Measurements from ENCODE around the gene TIMP2.
"Not testable (repeated sequence)": the region's sequence is repeated elsewhere in the genome, so short reads cannot be mapped to it uniquely, and the experiment has no call there.

The TIMP2 gene

DNA sequence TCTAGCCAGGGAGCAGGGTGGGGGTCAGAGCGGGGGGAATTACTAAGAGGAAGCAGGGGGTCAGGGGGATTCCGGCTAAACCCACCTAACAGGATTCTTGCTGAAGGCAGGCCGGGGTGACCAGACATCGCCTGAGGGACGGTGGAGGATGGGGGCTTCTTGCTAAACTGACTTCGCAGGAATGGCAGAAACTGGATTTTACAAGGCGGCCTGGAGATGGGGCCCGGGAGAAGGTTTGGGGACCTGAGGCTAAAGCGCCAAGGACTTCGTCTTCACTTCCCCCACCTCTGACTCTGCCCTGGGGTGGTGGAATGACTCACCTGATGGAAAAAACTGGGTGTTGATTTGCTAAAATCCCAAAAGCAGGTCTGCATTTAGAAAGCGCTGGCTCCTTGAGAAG is 31.1 kb upstream of the TIMP2 start:
- no peak for DNase-seq (ENCODE audit: low read depth in 2 of 2)

DNA sequence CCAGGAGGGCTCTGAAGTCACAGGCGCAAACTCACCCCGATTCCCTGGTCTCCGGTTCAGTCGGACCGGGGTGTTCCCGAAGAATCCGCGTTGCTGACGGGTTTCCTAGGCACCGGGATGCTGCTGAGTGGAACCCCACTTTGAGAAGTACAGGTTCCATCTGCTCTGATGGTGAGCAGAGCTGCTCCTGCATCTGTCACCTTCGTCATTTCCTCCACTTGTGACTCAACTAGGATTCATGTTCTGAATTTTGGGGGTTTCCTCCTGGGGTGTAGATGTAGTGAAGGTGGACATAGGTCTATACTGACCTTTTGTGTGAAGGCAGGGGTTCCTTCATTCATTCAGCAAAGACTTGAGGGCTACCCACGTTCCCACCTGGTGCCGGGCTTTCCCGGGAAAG is 29.5 kb upstream of the TIMP2 start:
- DNase-seq (ENCODE audit: low read depth in 2 of 2), result no peak

DNA sequence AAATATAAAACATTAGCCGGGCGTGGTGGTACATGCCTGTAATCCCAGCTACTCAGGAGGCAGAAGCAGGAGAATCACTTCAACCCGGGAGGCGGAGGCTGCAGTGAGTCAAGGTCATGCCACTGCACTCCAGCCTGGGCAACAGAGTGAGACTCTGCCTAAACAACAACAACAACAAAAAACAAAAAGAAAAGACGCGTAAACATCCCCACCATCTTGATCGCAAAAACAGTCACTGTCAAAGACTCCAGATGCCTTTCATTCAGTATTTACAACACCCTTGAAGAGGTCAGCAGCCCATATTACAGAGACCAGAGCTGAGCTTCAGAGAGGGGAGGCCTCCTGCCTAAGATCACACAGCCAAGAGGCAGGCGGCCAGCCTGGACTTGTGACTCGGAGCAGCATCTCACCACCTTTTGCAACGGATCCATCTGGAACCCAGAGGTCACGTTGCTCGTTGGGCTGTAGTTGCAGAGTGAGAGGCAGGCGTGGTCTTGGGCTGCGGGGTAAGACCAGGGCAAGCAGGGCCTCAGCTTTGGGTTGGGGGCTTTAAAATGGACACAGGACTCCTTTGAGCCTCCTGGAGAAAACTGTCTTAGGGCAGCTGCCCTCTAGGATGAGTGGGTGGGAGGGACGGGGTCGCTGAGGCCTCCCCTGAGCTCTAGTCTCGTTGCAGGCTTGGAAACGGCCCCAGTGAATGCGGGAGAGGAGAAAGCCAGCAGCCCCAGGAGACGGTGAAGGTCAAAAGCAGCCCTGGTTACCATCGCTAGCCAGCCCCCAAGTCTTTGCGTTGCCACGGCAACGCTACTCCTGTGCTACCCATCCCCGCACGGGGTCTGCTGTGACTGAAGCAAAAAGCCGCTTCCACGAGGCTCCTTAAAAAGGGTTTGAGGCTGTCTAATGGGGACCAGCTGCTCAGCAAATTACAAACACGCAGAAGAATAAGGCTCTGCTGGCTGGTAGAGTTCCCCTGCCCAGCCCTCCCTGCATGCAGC is 28.5 kb upstream of the TIMP2 start:
- DNase-seq (ENCODE audit: low read depth in 2 of 2), result no peak

DNA sequence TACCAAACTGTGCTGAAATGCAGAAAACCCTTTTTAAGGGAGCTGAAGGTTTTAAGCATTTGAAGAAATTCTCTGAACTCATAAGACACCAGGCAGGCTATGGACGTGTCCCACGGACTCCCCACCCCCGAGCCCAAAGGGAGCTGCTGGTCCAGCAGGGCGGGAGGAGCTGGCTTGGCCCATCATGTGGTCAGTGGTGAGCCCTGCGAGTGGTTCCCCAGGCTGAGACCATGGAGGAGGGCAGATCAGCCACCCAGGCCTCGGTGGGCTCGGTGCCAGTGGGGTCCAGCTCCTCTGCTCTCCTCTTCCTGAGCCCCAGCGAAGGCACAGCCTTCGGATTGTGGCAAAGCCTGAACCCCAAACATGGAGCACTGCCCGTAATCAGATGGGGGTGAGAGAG is 27.5 kb upstream of the TIMP2 start:
- DNase-seq (ENCODE audit: low read depth in 2 of 2), result no peak

DNA sequence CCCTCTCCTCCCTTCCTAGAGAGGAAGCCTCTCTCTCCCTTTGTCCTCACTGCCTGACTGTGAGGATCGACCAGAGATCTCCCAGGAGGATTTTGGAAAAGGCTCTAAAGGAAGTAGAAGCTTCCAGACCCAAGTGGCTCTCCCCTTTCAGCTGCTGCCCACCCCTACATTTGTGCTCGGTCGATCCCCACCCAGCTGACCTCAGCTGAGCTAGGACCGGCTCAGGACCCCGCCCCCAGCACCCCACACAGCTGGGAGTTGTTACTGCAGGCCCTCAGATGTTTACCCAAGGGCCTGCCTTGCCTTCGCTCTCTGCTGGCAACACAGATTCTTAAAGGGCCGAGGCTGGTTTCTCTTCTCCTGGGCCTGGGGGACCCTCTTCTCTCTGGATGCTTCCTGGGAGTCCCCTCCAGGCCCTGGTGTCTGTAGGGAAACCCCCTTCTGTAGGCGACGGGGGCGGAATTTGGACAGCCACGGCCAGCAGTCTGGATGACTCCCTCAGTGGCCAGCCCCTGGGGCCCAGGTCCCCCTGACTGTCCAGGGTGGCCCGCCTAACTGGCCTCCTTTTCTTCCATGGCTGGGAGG is 26.9 kb upstream of the TIMP2 start:
- DNase-seq (ENCODE audit: low read depth in 2 of 2), result no peak

DNA sequence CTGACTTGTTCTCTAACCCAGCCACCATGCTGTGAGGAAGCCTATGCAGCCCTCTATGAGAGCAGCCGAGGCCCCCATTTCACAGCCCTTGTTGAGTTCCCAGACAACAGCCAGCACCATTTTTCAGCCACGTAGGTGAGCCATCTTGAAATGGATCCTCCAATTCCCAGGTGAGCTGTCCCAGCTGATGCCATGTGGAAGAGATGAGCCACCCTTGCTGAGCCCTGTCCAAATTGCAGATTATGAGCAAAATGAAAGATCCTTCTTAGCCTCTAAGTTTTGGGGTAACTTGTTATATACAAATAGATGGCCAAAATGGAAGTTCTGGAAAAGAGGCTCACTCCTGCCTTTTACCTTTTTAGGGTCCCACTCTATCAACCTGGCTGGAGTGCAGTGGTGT is 25.7 kb upstream of the TIMP2 start:
- no peak for DNase-seq (ENCODE audit: low read depth in 2 of 2)

DNA sequence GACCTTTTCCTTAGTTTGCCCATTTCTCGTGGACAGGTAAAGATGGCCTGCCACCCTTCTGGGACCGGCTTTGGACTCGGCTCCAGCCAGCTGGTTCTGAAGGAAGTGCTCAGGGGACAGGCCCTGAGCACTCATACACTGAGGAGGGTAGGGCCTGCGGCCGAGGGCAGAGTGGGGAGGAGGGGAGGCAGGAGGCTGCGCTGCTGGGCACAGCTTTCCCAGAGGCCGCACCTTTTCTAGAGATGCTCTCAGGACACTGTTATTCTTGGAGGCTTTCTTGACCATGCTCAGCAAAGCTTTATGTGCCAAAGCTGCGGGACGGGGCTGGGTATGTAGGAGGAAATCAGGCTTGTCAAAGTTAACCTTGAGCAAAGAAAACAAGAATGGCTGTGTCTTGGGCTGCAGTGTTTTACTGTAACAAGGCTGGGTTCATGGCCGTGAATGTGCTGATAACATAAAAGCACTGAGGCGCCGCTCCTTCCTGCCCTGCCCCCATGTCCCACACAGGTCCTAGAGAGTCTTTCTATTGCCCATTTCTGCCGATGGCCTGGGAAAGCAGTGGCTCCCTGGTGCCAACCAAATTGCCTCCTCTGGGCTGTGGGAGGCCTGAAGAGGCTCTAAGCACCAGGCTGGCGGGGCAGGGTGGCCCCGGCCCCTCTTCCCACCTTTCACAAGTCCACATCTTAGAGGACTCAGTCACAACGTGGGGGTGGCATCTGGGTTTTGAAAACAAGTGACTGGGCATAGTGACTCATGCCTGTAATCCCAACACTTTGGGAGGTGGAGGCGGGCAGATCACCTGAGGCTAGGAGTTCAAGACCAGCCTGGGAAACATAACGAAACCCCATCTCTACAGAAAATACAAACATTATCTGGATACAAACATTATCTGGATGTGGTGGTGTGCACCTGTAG is 22.3 kb upstream of the TIMP2 start:
- DNase-seq (ENCODE audit: low read depth in 2 of 2), result no peak

DNA sequence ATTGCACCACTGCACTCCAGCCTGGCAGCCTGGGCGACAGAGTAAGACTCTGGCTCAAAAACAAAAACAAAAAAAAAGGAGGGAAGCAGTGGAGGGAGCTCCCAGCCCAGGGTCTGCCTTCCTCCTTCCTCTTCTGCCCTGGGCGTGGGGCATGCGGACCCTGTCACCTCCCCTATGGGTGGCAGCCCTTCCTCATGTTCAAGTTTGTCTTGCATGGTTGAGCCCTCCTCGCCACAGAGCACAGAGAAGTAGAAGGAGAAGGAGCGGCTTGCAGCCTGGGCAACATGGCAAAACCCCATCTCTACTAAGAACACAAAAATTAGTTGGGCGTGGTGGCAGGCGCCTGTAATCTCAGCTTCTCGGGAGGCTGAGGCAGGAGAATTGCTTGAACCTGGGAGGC is 21.4 kb upstream of the TIMP2 start:
- DNase-seq (ENCODE audit: low read depth in 2 of 2), result no peak

DNA sequence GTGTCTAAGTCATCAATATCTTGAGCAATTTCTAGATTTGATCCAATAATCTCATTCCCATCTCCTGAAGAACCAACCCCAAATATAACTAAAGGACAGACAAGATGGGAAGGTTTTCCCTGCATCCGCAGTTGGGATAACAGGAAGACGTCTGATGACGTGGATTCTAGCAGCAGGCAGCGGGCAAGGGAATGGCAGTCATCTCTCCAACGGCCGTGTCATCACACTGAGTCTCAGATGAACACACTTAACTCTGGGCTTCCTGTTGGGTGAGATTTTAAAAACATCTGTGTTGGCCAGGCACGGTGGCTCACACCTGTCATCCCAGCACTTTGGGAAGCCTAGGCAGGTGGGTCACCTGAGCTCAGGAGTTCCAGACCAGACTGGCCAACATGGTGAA is 20.9 kb upstream of the TIMP2 start:
- DNase-seq (ENCODE audit: low read depth in 2 of 2), result no peak

DNA sequence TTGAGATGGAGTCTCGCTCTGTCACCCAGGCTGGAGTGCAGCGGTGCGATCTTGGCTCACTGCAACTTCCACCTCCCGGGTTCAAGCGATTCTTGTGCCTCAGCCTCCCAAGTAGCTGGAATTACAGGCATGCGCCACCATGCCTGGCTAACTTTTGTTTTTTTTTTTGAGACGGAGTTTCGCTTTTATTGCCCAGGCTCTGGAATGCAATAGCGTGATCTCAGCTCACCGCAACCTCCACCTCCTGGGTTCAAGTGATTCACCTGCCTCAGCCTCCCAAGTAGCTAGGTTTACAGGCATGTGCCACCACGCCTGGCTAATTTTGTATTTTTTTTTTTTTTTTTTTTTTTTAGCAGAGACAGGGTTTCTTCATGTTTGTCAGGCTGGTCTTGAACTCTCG is 20.3 kb upstream of the TIMP2 start:
- not testable (repeated sequence) for DNase-seq (ENCODE audit: low read depth in 2 of 2)

DNA sequence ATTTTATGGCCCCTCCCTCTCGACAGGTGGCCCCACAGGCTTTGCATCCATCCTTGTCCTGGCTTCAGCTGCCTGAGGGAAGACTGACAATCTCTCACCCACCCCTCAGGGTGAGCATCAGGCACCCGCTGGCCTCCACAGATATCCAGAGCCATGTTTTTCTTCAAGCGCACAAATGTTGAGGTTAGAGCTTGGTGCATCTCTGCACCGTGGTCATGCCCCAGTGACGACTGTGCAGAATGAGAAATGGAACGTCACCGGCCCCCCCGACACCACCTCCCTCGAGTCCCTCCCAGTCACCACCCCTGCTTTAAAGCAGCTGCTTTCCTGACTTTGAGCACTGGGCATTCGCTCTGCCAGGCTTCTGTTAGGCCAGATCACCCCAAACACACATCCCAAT is 19.8 kb upstream of the TIMP2 start:
- DNase-seq (ENCODE audit: low read depth in 2 of 2), result no peak

DNA sequence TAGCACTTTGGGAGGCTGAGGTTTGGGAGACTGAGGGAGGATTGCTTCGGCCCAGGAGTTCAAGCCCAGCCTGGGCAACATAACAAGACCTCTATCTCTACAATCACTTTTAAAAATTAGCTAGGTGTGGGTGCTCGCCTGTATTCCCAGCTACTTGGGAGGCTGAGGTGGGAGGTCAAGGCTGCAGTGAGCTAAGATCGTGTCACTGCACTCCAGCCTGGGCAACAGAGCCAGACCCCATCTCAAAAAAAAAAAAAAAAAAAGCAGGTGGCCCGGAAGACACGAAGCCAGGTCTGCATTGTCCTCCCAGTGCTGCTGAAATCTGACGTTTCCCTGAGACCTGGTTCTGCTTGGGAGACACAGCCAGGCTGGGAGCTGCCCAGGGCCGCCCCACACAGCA is 18.8 kb upstream of the TIMP2 start:
- DNase-seq (ENCODE audit: low read depth in 2 of 2), result no peak

DNA sequence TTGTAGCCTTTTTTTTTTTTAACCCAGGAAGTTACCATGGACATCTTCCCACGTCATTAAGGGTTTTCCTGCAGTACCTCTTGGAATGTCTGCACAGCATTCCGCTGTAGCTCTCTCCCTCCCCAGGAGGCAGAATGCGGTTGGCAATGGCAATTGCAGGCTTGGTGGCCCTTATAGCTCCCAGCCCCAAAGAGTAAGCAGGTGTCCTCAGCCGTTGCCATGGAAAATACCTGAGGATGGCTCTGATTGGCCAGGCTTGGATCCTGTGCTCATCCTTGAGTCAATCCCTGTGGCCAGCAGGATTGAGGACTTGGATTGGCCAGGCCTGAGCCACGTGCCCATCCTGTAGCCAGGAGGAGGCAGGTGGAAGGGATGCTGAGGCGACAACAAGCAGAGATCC is 15.5 kb upstream of the TIMP2 start:
- DNase-seq (ENCODE audit: low read depth in 2 of 2), result no peak

DNA sequence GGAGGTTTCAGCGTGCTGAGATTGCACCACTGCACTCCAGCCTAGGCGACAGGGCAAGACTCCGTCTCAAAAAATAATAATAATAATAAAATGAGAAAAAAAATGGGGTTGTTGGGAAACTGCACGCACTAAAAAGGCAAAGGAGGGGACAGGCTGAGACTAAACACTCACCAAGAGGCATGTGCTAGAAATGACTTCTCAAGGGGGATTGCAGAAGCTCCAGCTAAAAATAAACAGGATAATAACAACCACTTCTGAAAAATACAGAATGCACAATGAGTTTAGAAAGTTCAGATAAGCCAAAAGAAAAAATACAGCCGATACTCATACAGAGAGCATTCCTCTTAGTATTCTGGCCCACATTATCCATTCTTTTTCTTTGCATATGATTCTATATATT is 15.1 kb upstream of the TIMP2 start:
- no peak for DNase-seq (ENCODE audit: low read depth in 2 of 2)

DNA sequence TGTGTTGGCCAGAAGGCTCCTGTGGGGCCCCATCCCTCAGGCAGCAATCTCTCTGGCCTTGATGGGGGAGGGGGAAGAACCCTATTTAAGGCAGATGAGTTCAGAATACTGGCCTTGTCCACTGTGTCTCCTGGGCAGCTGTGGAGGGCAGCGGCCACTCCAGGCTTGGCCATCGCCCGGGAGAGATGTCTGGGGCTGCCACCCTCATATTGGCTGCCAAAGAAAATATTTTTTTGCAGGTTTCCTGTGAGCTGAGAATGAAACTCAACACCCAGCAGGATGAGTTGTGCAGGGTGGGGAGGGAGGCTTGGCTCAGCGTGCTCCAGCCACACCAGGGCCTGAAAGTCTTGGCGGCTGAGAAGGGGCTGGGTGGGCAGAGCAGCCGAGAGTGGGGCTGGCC is 14.4 kb upstream of the TIMP2 start:
- no peak for DNase-seq (ENCODE audit: low read depth in 2 of 2)

DNA sequence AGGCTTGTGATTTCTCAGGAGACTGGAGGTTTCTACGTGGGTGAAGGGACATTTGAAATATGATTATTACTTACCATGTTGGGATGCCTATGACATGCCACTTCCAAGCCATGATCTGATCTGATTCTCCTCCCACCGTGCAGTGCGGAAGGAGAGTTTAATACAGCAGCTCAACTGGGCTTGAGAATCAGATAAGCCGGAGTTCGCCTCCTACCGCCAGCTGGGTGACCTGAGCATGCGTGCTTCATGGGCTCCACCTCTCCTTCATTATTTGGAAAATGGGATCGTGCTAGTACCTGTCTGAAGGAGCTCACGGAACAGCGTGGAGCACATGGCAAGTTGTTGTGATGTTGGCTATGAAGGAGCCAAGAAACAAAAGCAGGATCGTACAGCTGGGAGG is 12.4 kb upstream of the TIMP2 start:
- DNase-seq (ENCODE audit: low read depth in 2 of 2), result no peak

DNA sequence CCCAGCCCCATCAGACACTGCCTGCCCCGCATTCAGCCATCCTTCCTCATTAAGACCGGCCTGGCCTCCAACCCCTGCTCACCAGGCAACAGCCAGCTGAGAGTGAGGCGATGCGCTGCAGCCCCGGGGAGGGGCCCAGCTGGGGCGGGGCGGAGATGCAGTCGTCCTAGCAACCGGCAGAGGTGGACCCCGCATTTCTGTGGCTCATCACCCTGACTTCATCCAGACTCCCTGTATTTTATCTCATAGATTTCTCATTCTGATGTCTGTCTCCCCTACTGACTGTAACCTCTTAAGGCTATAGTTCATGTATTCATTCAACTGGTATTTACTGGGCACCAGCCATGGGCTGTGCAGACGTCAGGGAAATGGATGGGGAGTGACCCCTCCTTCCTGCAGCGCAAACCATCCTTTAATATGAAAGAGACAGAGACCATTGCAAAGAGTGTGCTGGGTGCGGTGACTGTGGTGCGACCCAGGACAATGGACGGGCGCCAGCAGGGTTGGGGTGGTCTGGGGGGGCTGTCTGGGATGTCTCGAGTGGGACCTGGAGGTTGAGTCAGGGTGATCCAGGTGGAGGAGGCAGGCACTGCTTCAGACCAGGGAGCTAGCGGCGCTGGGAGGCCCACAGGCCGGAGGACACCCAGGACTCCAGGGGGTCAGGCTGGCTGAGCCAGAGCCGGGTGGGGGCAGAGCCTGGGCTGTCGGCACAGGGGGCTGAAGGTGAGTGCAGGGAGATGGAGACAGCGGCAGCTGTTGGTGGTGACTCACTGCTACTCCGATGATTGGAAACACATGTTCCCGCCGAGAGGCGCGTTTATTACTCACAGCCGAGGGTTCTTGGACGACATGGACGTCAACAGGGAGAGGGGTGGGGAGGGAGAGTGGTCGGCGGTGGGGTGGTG is 10.5 kb upstream of the TIMP2 start:
- no peak for DNase-seq (ENCODE audit: low read depth in 2 of 2)

DNA sequence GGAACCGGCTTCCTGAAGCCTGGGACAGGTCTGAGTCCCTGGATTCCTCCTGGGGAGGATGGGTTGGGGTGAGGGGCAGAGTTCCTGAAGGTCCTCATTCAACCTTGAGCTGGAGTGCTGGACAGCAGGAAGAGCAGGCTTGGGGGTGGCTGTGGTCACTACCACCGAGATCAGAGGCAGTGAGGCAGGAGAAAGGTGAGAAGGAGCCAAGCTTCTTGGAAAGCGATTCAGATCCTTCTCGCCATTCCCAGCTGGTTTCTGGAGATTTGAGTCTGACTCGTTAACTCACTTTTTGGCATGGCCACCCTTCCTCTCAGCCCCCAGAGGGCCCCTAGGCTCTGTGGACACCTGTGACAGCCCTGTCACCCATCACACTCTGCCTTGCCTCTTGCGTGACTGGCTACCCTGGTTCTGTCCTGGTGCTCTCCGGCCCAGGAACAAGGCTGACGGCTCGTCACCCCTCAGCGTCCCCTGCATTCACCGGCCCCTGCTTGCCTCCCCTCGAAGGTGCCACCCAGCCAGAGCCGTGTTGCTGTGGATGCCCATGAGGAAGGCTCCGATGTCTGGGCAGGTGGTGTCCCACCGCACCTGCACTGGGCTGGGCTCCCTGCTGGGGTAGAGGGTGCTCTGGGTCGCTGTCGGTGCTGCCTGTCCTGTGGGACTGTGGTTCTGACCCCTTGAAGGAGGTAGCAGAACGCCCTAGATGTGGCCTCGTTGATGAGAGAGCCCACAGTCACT is 9.7 kb upstream of the TIMP2 start:
- DNase-seq (ENCODE audit: low read depth in 2 of 2), result no peak

DNA sequence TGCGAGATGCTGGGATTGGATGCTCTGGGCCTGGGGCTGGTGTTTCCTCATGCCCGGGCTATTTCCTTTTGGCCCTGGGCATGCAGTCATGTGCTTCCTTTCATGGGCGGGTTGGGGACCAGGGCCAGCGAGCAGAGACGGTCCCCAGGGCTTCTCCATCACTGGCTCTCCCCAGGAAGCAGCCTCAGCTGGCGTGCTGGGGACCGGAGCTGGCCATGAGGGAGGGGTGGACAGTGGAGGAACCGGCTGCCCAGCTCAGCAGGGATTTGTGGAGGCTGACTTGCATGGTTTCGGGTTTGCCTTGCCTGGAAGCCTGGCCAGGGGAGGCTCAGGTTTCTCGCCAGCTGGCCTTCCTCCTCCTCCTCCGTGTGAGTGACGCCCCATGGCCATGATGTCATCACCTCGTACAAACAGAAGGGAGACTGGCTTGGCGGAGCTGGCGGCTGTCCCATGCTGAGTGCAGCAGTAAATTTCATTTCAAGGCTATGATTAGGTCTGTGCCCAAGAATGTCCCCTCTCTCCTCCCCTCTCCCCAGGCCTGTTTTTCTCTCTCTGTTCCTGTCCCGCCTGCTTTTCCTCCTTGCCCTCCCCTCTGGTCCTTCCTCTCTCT is 8.9 kb upstream of the TIMP2 start:
- no peak for DNase-seq (ENCODE audit: low read depth in 2 of 2)

Data from stimulated activated CD8-positive, alpha-beta memory T cell treated with anti-CD3 and anti-CD28 coated beads, Interleukin-7, amount 100 ng/mL, for 1 hour (primary cell).